ENCODE measurements around the gene TAF1A.

TAF1A gene

DNA sequence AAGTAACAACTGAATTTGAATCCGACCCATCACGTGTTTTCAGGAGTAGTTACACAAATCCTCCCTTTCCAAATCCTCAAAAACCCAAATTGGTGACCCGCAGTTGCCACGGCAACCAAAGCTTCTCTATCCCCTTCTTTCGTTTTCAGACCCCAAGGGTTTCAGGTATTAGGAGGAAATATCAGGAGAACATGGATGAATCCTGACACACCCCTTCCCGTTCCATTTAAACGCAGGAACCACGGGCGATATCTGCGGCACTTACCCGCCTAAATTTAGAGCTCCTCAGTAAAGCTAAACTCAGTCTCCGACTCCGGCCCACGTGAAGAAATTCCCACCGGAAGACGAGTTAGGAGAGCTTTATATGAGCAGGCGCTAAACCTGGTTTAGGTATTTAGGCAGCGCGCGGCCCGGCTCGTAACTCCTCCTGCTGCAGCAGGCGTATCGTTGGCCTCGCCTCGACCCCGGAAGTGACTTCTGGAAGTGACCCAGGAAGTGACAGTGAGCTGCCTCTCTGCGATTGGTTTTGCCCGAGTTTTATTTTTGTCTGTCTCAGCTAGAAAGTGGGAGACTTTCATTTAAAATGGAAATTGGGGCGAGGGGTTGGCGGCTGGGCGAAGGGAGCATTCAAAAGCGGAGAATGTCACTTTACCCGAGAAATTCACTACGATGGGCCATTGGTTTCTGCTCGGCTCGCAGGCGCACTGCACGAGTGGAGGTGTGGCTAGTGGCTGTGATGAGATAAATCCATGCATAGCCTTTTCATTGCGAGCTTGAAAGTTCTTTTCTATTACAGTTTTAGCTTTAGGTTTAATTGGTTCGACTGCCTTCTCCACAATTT lies at the start of gene TAF1A:
Gene TAF1A, minus strand, starts transcription at position 472 of the 841 bp plus-strand sequence.
- ATAC-seq (peak; percentile 100), DNase-seq (ENCODE audit: low spot score in 2 of 2) (peak; percentile 62 to 85)
- Mint-ChIP-seq H3K4me1 (peaks cover 27% of the 10 kb centered on the region), H3K4me3 (peak within 1 kb of the TSS; percentile 94), H3K9me3 (no peaks in the 10 kb centered on the region), H3K27ac (peak within 1 kb of the TSS; percentile 93), H3K36me3 (peaks cover 47% of the 10 kb centered on the region)

DNA sequence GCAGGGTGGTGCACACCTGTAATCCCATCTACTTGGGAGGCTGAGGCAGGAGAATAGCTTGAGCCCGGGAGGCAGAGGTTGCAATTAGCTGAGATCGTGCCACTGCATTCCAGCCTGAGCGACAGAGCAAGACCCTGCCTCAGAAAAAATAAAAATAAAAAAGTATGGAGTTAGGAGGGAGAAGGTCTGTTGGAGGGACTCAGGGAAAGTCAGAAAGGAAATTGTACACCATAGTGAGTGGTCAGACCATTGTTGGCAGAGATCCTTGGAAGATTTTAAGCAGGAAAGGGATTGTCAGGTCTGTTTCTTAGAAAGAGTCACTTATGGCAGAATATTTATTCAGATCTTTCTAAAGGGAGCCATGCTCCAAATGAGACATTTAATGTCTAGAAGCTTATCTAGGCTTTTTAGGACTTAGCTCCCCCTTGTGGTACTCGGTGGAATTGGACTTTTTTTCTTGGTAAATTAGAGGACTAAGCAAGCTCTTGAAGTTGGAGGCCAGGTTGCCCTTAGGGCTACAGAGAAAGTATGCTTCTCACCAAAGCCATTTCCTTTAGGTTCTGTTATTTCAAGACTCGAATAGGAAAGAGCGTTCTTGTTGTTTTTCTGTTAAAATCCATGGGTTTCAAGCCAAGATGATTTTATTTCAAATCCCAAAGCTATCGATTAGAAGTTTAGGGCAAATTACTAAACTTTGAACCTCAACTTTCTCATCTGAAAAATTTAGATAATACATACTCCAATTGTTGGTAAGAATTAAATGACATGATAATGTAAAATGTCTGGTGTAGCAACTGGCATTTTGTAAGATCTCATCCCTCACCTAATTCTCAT lies 44.7 kb upstream of the TAF1A start:
- DNase-seq (ENCODE audit: low spot score in 2 of 2) (peak; percentile 64 to 81), ATAC-seq (peak; percentile 78)
- Mint-ChIP-seq H3K4me3 (no peak overlapping the region), H3K27ac (no peak overlapping the region), H3K4me1 (peaks cover 16% of the 10 kb centered on the region), H3K9me3 (no peaks in the 10 kb centered on the region), H3K36me3 (peaks cover 81% of the 10 kb centered on the region)

DNA sequence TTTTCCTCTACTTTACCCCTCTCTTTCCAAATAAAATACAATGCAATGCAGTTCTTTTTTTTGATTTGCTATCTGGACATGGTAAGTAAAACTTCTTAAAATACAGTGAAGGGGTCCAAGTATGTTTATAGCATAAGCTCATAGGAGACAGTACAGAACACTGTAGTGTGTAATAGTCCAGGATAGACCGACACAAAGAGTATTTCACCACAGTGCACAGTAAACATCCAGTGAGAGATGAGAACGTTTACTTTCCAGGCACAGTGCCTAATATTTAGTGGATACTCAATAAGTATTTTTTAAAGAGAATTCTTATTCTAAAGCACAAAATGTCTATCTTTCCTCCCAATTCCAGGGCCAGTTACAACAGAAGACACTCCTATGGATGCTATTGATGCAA lies 43.0 kb upstream of the TAF1A start:
- Mint-ChIP-seq H3K4me3 (no peak overlapping the region), H3K36me3 (peaks cover 84% of the 10 kb centered on the region), H3K9me3 (no peaks in the 10 kb centered on the region), H3K4me1 (peaks cover 22% of the 10 kb centered on the region), H3K27ac (no peak overlapping the region)
- no peak for ATAC-seq
- no peak for DNase-seq (ENCODE audit: low spot score in 2 of 2)

DNA sequence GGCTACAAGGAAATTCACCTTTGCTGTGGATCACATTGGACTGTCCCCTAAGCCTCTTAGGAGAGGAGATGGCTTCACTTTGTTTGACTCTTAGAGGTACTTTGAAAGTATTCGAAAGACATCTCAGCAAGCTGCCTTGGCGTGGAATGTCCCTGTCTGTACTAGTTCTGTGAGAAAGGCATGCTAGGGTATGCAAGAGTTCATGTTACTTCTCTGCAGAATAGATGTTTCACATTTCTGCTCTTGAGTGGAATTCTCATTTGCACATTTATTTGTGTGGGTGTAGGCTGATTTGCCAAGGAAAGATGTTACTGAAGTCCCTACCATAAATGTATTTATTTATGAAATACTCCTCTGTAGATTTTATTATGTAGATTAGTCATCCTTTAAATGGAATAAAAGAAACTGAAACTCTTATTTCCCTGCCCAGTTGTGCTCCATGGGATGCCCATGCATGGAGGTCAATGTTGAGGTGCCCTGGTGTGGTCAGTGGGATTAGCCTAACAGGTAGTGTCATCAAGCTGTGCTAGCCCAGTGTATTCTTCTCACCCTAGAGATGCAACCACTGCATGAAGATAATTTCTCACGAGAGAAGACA lies 42.0 kb upstream of the TAF1A start:
- Mint-ChIP-seq H3K9me3 (no peaks in the 10 kb centered on the region), H3K27ac (peak overlapping the region; percentile 44), H3K4me3 (no peak overlapping the region), H3K36me3 (peaks cover 81% of the 10 kb centered on the region), H3K4me1 (peaks cover 22% of the 10 kb centered on the region)
- DNase-seq (ENCODE audit: low spot score in 2 of 2) = no peak
- ATAC-seq = no peak

DNA sequence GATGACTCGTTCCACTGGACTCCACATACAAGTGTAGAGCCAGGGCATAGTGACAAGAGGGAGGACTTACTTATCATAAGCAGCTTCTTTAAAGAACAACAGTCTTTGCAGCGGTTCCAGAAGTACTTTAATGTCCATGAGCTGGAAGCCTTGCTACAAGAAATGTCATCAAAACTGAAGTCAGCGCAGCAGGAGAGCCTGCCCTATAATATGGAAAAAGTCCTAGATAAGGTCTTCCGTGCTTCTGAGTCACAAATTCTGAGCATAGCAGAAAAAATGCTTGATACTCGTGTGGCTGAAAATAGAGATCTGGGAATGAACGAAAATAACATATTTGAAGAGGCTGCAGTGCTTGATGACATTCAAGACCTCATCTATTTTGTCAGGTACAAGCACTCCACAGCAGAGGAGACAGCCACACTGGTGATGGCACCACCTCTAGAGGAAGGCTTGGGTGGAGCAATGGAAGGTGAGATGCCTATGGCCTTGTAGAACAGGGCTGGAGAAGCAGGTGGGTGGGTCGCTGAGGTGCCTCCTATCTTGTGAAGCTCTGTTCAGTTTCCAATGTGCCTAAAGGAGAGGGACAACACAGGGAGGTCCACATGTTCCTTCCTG lies 40.3 kb upstream of the TAF1A start:
- H3K36me3 Mint-ChIP-seq = peaks cover 78% of the 10 kb centered on the region

DNA sequence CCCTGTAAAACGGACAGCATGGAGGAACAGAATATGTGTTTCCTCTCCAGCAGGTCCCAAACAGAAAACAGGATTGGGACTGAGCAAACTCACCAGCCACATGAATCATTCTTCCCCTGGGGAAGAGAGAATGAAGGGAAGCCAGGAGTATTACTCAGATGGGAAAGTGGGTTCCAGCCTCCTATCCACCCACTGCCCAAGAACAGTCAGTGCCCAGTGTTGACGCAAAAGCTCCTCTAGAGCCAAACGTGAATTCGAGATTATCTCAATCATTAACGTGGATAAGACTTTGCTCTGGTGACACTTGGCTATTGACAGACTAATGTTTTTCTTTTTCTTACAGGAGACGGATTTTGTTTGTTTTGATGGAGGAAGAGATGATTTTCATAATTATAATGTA lies 37.5 kb upstream of the TAF1A start:
- DNase-seq (ENCODE audit: low spot score in 2 of 2) = no peak
- Mint-ChIP-seq H3K4me3 (no peak overlapping the region), H3K4me1 (peaks cover 10% of the 10 kb centered on the region)

More for the DNA sequence above, 40.3 kb upstream of the TAF1A start:
- Mint-ChIP-seq H3K4me3 (no peak overlapping the region), H3K9me3 (no peaks in the 10 kb centered on the region), H3K4me1 (peaks cover 22% of the 10 kb centered on the region), H3K27ac (no peak overlapping the region)
- no peak for DNase-seq (ENCODE audit: low spot score in 2 of 2)
- no peak for ATAC-seq

DNA sequence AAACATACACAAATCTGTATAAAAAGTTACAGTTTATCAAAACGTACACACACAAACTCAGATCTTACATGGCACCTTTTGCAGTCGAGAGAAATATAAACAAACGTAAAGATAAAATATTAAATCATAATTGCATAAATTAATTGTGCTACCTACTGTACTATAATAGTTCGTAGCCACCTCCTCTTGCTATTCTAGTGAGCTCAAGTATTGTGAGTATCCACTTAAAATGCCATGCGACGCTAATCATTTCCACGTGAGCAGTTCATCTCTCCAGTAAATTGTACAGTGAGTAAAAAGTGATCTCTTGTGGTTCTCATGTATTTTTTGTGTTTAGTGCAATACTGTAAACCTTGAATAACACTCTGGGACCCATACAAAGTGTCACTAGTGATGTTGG lies 34.5 kb upstream of the TAF1A start:
- Mint-ChIP-seq H3K36me3 (peaks cover 66% of the 10 kb centered on the region), H3K4me3 (no peak overlapping the region), H3K27ac (no peak overlapping the region), H3K9me3 (no peaks in the 10 kb centered on the region), H3K4me1 (peaks cover 27% of the 10 kb centered on the region)
- no peak for DNase-seq (ENCODE audit: low spot score in 2 of 2)
- no peak for ATAC-seq

More for the DNA sequence above, 37.5 kb upstream of the TAF1A start:
- no peaks in the 10 kb centered on the region for H3K9me3 Mint-ChIP-seq
- peaks cover 81% of the 10 kb centered on the region for H3K36me3 Mint-ChIP-seq
- no peak overlapping the region for H3K27ac Mint-ChIP-seq
- ATAC-seq = no peak

DNA sequence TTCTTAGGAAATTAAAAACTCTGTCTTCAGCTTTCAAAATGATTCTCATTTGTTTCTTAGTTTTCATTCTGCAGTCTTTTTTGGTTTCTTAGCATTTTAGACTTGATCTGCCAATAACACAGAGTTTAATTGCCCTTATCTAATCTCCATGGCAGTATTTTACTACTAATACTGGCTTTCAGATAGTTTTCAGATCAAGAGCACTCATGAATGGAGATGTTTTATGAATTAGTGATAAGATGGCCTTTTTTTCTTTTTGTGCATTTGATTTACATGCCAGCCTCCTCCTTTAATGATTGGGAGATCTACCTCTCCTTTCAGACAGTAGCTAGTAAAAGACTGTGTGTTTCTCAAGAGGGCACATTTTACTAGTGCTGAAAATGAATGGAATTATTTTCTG lies 33.7 kb upstream of the TAF1A start:
- DNase-seq (ENCODE audit: low spot score in 2 of 2) (no peak), ATAC-seq (no peak)
- Mint-ChIP-seq H3K27ac (no peak overlapping the region), H3K4me3 (no peak overlapping the region), H3K9me3 (no peaks in the 10 kb centered on the region), H3K4me1 (peaks cover 24% of the 10 kb centered on the region), H3K36me3 (peaks cover 63% of the 10 kb centered on the region)

DNA sequence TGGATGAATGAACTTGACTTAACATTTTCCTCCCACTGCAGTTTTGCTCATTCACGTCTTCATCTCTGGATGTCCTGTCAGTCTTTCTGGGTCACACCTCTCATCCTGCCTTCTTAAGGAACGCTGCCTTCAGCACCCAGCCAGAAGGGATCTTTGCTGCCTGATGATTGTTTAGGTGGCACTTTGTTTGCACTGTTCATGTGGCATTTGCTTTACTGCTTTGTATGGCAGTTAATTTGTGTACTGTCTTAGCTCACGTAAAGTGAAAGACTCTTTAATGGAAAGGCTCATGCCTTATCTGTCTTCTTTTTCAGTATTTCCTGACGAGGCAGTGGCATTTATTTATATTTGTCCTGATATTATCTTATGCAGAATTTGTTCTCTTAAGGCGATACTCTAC lies 33.0 kb upstream of the TAF1A start:
- H3K9me3 Mint-ChIP-seq = no peaks in the 10 kb centered on the region
- H3K27ac Mint-ChIP-seq = no peak overlapping the region
- DNase-seq (ENCODE audit: low spot score in 2 of 2) = no peak
- H3K4me3 Mint-ChIP-seq = no peak overlapping the region
- peaks cover 24% of the 10 kb centered on the region for H3K4me1 Mint-ChIP-seq
- ATAC-seq = no peak
- H3K36me3 Mint-ChIP-seq = peaks cover 63% of the 10 kb centered on the region

DNA sequence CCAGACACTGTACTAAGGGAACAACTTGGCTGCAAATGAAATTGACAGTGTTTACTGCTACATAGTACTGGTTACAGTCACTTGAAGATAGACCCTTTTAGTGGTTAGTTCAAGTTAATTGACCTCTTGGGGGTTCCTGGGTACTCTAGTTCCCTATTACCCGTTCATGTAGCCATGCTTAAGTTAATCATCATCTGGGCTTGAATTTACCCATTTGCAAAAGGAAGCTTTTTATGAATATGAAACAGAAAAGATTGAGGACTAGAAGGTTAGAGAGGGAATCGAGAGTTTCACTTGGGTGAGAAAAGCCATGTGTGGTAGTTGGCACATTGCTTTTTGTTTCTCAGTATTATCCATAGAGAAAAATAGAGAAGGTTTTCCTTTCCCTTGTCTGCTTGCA lies 30.8 kb upstream of the TAF1A start:
- DNase-seq (ENCODE audit: low spot score in 2 of 2) (no peak), ATAC-seq (no peak)
- H3K4me1 Mint-ChIP-seq = peaks cover 32% of the 10 kb centered on the region
- no peak overlapping the region for H3K4me3 Mint-ChIP-seq
- no peaks in the 10 kb centered on the region for H3K9me3 Mint-ChIP-seq
- peaks cover 57% of the 10 kb centered on the region for H3K36me3 Mint-ChIP-seq
- no peak overlapping the region for H3K27ac Mint-ChIP-seq

DNA sequence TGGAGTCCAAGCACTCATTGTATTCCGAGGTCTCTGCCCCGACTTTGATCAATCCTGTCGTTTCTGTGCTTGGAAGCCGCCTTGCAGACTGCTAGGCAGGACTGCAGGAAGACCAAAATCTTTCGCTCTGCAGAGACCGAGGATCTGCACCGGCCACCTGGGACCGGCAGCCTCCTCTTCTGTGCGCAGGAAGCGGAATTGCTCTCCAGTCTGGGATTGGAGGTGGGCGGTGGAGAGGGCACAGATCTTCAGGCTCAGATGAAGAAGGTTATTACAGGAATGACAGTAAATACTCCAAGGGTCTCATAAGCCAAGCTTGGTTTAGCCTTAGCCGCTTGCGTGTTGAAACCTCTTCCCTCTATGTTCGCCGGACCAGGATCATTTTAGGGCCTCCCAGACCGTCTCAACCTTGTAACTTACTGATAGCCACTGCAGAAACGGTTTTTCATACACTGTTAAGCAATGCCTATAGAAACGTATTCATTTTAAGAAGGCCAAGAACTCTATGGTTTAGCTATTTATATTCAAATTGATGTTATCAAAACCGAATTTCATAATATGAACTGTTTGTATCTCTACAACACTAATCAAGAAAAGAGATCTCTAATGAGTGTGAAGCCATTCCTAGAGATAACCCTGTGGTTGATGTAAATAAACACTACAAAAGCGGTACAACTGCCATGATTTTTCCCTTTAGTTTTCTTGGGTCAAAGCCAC lies 29.3 kb upstream of the TAF1A start:
- Mint-ChIP-seq H3K4me1 (peaks cover 32% of the 10 kb centered on the region), H3K36me3 (peaks cover 42% of the 10 kb centered on the region), H3K9me3 (no peaks in the 10 kb centered on the region), H3K4me3 (peak overlapping the region; percentile 82), H3K27ac (peak overlapping the region; percentile 94)
- ATAC-seq (no peak), DNase-seq (ENCODE audit: low spot score in 2 of 2) (peak in 1 of 2 donors; percentile 52)

DNA sequence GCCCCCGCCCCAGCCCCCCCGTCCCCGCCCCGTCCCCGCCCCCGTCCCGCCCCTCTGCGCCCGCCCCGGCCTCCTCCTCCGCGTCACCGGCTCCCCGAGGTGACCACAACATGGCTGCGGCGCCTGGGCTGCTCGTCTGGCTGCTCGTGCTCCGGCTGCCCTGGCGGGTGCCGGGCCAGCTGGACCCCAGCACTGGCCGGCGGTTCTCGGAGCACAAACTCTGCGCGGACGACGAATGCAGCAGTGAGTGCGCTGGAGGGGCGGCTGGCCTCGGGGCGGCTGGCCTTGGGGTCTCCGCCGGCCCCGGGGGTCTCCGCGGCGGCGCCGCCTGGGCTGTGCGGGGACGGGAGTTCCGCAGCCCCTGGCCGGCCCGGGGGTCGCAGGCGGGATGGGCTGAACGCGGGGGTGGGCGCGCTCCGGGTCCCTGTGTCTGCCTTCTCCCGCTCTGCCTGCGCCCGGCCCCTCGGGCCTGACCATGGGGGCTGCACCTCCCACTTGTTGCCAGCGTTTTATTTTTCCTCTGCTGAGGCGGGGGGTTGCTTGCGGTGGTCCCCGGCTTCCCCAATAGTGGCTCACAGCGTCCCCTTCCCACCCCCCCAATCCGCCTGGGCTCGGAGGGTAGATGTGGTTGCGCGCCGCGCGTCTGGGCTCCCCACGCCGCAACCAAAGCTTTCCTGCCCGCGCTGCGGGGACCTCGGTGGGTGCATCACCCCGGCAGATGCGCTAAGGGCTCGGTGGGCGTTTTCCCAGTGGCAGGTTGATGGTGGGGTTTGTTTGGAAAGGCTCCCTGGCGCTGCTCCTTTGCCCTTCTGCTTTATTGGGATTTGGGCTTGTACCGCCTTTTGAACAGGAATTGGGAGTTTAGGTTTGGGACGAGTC lies 28.5 kb upstream of the TAF1A start, which contains the start of gene MIA3:
Gene MIA3, plus strand, starts transcription at position 97 of the 879 bp plus-strand sequence. Its CDS starts 14 bp downstream, at position 111.
- Mint-ChIP-seq H3K4me1 (peaks cover 32% of the 10 kb centered on the region), H3K36me3 (peaks cover 36% of the 10 kb centered on the region), H3K4me3 (peak within 1 kb of the TSS; percentile 82), H3K27ac (peak within 1 kb of the TSS; percentile 94), H3K9me3 (no peaks in the 10 kb centered on the region)
- ATAC-seq (peak; percentile 70), DNase-seq (ENCODE audit: low spot score in 2 of 2) (peak; percentile 61 to 81)

DNA sequence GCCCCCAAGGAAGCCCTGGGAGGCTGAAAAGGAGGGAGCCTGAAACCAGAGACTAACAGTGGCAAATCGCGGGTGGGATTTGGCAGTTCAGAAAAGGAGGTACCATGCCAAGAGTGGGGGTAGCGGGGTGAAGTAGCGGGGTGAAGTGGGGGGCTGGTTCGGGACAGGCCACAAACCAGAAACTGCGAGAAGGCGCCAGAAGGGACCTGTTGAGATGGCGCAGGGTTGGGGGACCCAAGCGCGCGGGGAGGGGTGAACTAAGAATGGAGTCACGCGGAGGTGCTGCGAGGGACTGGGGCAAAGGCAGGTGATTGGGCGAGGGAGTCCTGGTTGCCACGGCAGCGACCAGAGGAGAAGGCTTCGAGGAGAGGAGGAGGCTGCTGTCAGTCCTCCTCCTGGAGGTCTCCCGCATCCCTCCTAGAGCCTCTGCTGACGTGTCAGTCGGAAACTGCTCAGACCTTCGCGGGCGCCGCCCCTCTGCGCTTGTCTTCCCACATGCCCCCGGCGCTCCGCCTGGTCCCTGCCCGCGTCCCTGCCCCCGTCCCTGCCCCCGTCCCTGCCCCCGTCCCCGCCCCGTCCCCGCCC lies 27.7 kb upstream of the TAF1A start:
- Mint-ChIP-seq H3K9me3 (no peaks in the 10 kb centered on the region), H3K27ac (peak overlapping the region; percentile 94), H3K4me1 (peaks cover 27% of the 10 kb centered on the region), H3K4me3 (peak overlapping the region; percentile 82), H3K36me3 (peaks cover 28% of the 10 kb centered on the region)
- DNase-seq (ENCODE audit: low spot score in 2 of 2) = peak; percentile 67 to 93
- ATAC-seq = peak; percentile 96
